NCI-H2196 treated with DMSO at 0.1 percent for 48 hours (cell line): ENCODE measurements around the gene HTR1B.

ENCODE experiments used
- DNase-seq: peaks from one replicate; lab custom pipeline; 2025; ENCODE audit not compliant: unreplicated experiment; lab: John Stamatoyannopoulos, UW

The HTR1B gene

GRCh38 chr6:77456531-77457248 lies 6.6 kb downstream of the HTR1B start:
- DNase-seq, result no peak

- DNase-seq, result no peak
Observed at GRCh38 chr6:77455271-77455670, 8.0 kb downstream of the HTR1B start.

GRCh38 chr6:77454386-77454785 lies 8.9 kb downstream of the HTR1B start:
- no peak for DNase-seq

- no peak for DNase-seq
Observed at GRCh38 chr6:77451466-77451865, 11.8 kb downstream of the HTR1B start.

- DNase-seq, result no peak
Observed at GRCh38 chr6:77450924-77451323, 12.4 kb downstream of the HTR1B start.

GRCh38 chr6:77448546-77448945 lies 14.7 kb downstream of the HTR1B start:
- no peak for DNase-seq

GRCh38 chr6:77447254-77447653 lies 16.0 kb downstream of the HTR1B start:
- no peak for DNase-seq

GRCh38 chr6:77446249-77446648 lies 17.0 kb downstream of the HTR1B start:
- no peak for DNase-seq

GRCh38 chr6:77445214-77445613 lies 18.1 kb downstream of the HTR1B start:
- no peak for DNase-seq

GRCh38 chr6:77440206-77440976 lies 22.9 kb downstream of the HTR1B start:
- no peak for DNase-seq

- no peak for DNase-seq
Observed at GRCh38 chr6:77433888-77434287, 29.4 kb downstream of the HTR1B start.

GRCh38 chr6:77430504-77430903 lies 32.8 kb downstream of the HTR1B start:
- no peak for DNase-seq

GRCh38 chr6:77425671-77426070 lies 37.6 kb downstream of the HTR1B start:
- DNase-seq, result no peak

GRCh38 chr6:77425216-77425615 lies 38.1 kb downstream of the HTR1B start:
- DNase-seq, result no peak

- no peak for DNase-seq
Observed at GRCh38 chr6:77424761-77425160, 38.5 kb downstream of the HTR1B start.

GRCh38 chr6:77416839-77417238 lies 46.5 kb downstream of the HTR1B start:
- no peak for DNase-seq

GRCh38 chr6:77415706-77416105 lies 47.6 kb downstream of the HTR1B start:
- no peak for DNase-seq
